Cardiac fibroblast (primary cell): ENCODE results near the gene MYOM3.

ENCODE experiments used
- DNase-seq, 2 donors: peaks; one replicate each; pipeline versions ENCODE4 v3.0.0 to v3.0.0-alpha.2; 2010; ENCODE audit warnings: low read depth in 2 of 2
- H3K4me3 ChIP-seq, 2 donors: replicated peaks in 1 of 2; 1 replicate in 1 of 2; 2 replicates in 1 of 2; pipeline ENCODE4 v1.5.1; 2011; ENCODE audit warnings: low read depth in 2 of 2, low read length in 2 of 2, mild to moderate bottlenecking in 2 of 2, moderate library complexity in 1 of 2
- CTCF ChIP-seq: IDR thresholded peaks from one replicate; pipeline ENCODE4 v1.5.1; 2011; ENCODE audit warnings: low read depth, mild to moderate bottlenecking, low read length, inconsistent platforms

The MYOM3 gene

GRCh38 chr1:24154215-24154614, 42.3 kb upstream of the MYOM3 start:
- DNase-seq: no peak
- H3K4me3 ChIP-seq: no peak overlapping the region
- TF ChIP-seq CTCF: no peak

- H3K4me3 ChIP-seq: no peak overlapping the region
- DNase-seq: no peak
- no peak for TF ChIP-seq CTCF
Observed at GRCh38 chr1:24152631-24153494, 40.9 kb upstream of the MYOM3 start.

DNA sequence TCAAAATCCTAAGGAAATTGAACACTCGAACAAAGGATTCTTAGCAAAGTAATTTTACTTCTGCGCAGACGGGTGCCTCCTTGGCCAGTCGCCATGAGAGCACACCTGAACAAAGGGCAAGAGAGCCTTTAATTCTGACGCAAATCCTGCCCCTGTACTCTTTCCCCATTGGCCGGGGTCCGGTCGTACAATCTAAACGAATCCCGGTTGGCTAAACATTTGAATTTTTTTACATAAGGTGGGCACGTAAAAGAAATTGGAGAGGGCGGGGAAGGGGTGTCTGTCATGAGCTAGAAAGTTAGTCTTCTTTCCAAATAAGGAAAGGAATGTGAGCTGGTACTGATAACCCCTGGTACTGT, 39.2 kb upstream of the MYOM3 start:
- no peak for TF ChIP-seq CTCF
- no peak overlapping the region for H3K4me3 ChIP-seq
- no peak for DNase-seq

DNA sequence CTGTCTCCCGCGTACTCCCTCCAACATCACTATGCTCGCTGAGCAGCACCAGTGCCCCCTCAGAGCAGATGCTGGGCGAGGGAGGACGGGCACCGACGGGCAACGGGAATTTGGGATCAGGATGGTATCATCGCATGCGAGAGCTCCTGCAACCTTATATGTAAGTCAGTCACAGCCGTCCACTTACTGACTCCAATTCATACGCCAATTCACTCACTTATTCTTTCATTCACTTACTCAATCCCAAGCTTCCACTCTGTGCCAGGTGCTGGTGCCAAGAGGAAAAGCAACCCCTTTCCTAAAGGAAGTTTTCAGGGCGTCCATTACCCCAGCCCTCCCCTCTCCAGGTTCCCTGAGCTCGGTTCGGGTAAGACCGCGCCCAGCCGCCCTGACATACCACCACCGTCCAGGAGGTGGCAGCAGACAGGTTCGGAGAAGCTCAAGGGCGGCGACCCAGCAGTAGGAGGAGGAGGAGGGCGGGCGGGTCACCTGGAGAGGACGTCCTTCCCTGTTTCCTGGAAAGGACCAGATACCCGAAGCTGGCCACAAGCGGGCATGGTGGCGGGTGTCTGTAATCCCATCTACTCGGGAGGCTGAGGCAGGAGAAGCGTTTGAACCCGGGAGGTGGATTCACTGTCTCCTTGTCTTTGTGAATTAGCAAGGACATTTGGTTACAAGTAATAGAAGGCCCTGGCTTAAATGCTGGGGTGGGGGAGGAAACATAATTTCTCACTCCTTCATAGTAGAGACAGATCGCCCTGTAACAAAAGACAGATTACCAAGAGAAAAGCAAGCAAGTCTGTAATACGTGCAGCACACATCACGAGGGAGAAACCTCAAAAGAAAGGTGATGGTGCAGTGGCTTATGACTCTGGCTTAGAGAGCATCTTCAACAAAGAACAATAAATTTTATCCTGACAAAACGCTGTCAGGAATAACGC, 38.6 kb upstream of the MYOM3 start:
- H3K4me3 ChIP-seq: peak overlapping the region in 1 of 2 donors; percentile 27
- peak; percentile 88 for TF ChIP-seq CTCF

GRCh38 chr1:24149866-24150233, 37.9 kb upstream of the MYOM3 start:
- peak overlapping the region in 1 of 2 donors; percentile 27 for H3K4me3 ChIP-seq
- DNase-seq: peak; percentile 59 to 65
- no peak for TF ChIP-seq CTCF

More for the DNA sequence above, 38.6 kb upstream of the MYOM3 start:
- peak; percentile 85 to 86 for DNase-seq

GRCh38 chr1:24147816-24148215, 35.9 kb upstream of the MYOM3 start:
- DNase-seq: no peak
- no peak for TF ChIP-seq CTCF
- H3K4me3 ChIP-seq: no peak overlapping the region
